Measurements from ENCODE around the gene TOP3B.
"Not testable (repeated sequence)": the region's sequence is repeated elsewhere in the genome, so short reads cannot be mapped to it uniquely, and the experiment has no call there.

The TOP3B gene

GRCh38 chr22:21922370-21923162 lies 60.0 kb downstream of the TOP3B start:
- no peak for DNase-seq (ENCODE audit: low spot score)

GRCh38 chr22:21921729-21922128 lies 60.9 kb downstream of the TOP3B start:
- no peak for DNase-seq (ENCODE audit: low spot score)

- DNase-seq (ENCODE audit: low spot score): no peak
Measured at GRCh38 chr22:21921184-21921721, 61.3 kb downstream of the TOP3B start.

GRCh38 chr22:21920341-21921183 lies 62.0 kb downstream of the TOP3B start:
- DNase-seq (ENCODE audit: low spot score): no peak

- no peak for DNase-seq (ENCODE audit: low spot score)
Measured at GRCh38 chr22:21919526-21920307, 62.9 kb downstream of the TOP3B start.

GRCh38 chr22:21918466-21919185 lies 64.0 kb downstream of the TOP3B start:
- no peak for DNase-seq (ENCODE audit: low spot score)

GRCh38 chr22:21917959-21918261 lies 64.7 kb downstream of the TOP3B start:
- DNase-seq (ENCODE audit: low spot score): no peak

GRCh38 chr22:21917181-21917958 lies 65.2 kb downstream of the TOP3B start:
- DNase-seq (ENCODE audit: low spot score): no peak

- no peak for DNase-seq (ENCODE audit: low spot score)
Measured at GRCh38 chr22:21916309-21916918, 66.2 kb downstream of the TOP3B start.

- DNase-seq (ENCODE audit: low spot score): no peak
Measured at GRCh38 chr22:21915624-21916308, 66.8 kb downstream of the TOP3B start.

- DNase-seq (ENCODE audit: low spot score): not testable (repeated sequence)
Measured at GRCh38 chr22:21914033-21914642, 68.4 kb downstream of the TOP3B start.

- not testable (repeated sequence) for DNase-seq (ENCODE audit: low spot score)
Measured at GRCh38 chr22:21910367-21910766, 72.2 kb downstream of the TOP3B start.

- DNase-seq (ENCODE audit: low spot score): no peak
Measured at GRCh38 chr22:21909871-21910270, 72.7 kb downstream of the TOP3B start.

- DNase-seq (ENCODE audit: low spot score): no peak
Measured at GRCh38 chr22:21907638-21908522, 74.7 kb downstream of the TOP3B start.
